Measurements from ENCODE around the gene DAG1. TPM values are rescaled to one million over a fixed set of nuclear protein-coding genes. Genes with fewer than 3 reads are reported as not detected.
A peak's percentile ranks its signal among the peaks of the same experiment; 100 is the strongest.

The DAG1 gene
- 100 to 1,000 TPM in 3 of 4 donors, 10 to 100 TPM in 1; 67.6 to 159 (median 139) TPM for total RNA-seq
- polyA plus RNA-seq: 10 to 100 TPM; 35.1 to 73.2 (median 42.1) TPM
- long read RNA-seq, donor 1, full-length matches to known transcripts: 1 of 15 reads
- long read RNA-seq, donor 1, partial matches to known transcripts: 0 of 15 reads
- long read RNA-seq, donor 1, other reads (novel, unspliced or antisense): 14 of 15 reads
- long read RNA-seq, donor 2, full-length matches to known transcripts: 15 of 103 reads
- long read RNA-seq, donor 2, partial matches to known transcripts: 0 of 103 reads
- long read RNA-seq, donor 2, other reads (novel, unspliced or antisense): 88 of 103 reads

GRCh38 chr3:49469936-49470713 is at the start of gene DAG1:
Gene DAG1 (plus strand): TSS chr3:49470267. CDS start chr3:49510535, 40,268 bp downstream.
- Histone ChIP-seq H3K27me3 (ENCODE audit: insufficient read depth in 3 of 3, low read length in 2 of 3) (no peaks in the 10 kb centered on the region), H3K4me3 (peak within 1 kb of the TSS; percentile 83), H3K4me1 (peaks cover 24% of the 10 kb centered on the region), H3K9me3 (no peaks in the 10 kb centered on the region), H3K36me3 (ENCODE audit: insufficient read depth in 1 of 2, low read depth in 1 of 2) (no peaks in the 10 kb centered on the region), H3K27ac (peak within 1 kb of the TSS; percentile 98)
- no peak for TF ChIP-seq CTCF (IDR thresholded peaks at IDR 0.05)
- ATAC-seq (peak; percentile 81 to 87 (median 83)), DNase-seq (peak; percentile 98 to 99)
- intact Hi-C loops (cut with DNase I): loop anchor here (2.0 to 5.0 kb wide), 2 partner anchors 31 to 47 kb away; no protein-coding TSS in a partner anchor
- WGBS, 3 donors: 0 to 1% (median 1%) methylated on average over 62 to 108 of the region's 108 CpGs

- Histone ChIP-seq H3K9me3 (no peaks in the 10 kb centered on the region), H3K4me1 (peaks cover 4% of the 10 kb centered on the region), H3K27me3 (ENCODE audit: insufficient read depth in 3 of 3, low read length in 2 of 3) (no peaks in the 10 kb centered on the region), H3K36me3 (ENCODE audit: insufficient read depth in 1 of 2, low read depth in 1 of 2) (peaks cover 0 to 69% of the 10 kb centered on the region in 2 donors), H3K4me3 (peak overlapping the region; percentile 18), H3K27ac (no peak overlapping the region)
- peak in 1 of 4 donors; percentile 2 for ATAC-seq
- DNase-seq: no peak
- 65 to 75% (median 66%) methylated on average over 14 of the region's 14 CpGs for WGBS, 3 donors
- no peak for TF ChIP-seq CTCF (IDR thresholded peaks at IDR 0.05)
- intact Hi-C loops (cut with DNase I): no loop called here
These were observed 48.1 kb upstream of the DAG1 start for GRCh38 chr3:49421890-49422378.

- peak within 1 kb of the TSS; percentile 18 for H3K4me3 ChIP-seq
- H3K27ac ChIP-seq: peak within 1 kb of the TSS; percentile 36
- no peaks in the 10 kb centered on the region for H3K27me3 ChIP-seq (ENCODE audit: insufficient read depth in 3 of 3, low read length in 2 of 3)
- peaks cover 0 to 62% of the 10 kb centered on the region in 2 donors for H3K36me3 ChIP-seq (ENCODE audit: insufficient read depth in 1 of 2, low read depth in 1 of 2)
- no peaks in the 10 kb centered on the region for H3K9me3 ChIP-seq
- WGBS, 3 donors: 54 to 70% (median 57%) methylated on average over 25 of the region's 25 CpGs
- peaks cover 4% of the 10 kb centered on the region for H3K4me1 ChIP-seq
- intact Hi-C loops (cut with DNase I): no loop called here
- ATAC-seq (peak in 2 of 4 donors; percentile 18 to 42), DNase-seq (peak in 1 of 2 donors; percentile 60)
- TF ChIP-seq CTCF (IDR thresholded peaks at IDR 0.05): no peak
These were observed 47.5 kb upstream of the DAG1 start, which contains the start of gene AMT for GRCh38 chr3:49422379-49423248. Gene AMT (minus strand): TSS chr3:49422473. CDS start chr3:49422450, 23 bp downstream.

- no peak overlapping the region for H3K27ac ChIP-seq
- 88 to 93% (median 88%) methylated on average over 6 of the region's 6 CpGs for whole genome bisulfite sequencing, 3 donors
- intact Hi-C loops (cut with DNase I): no loop called here
- H3K36me3 ChIP-seq (ENCODE audit: insufficient read depth in 1 of 2, low read depth in 1 of 2): peaks cover 0 to 46% of the 10 kb centered on the region in 2 donors
- ATAC-seq (no peak), DNase-seq (peak in 1 of 2 donors; percentile 35)
- H3K4me3 ChIP-seq: no peak overlapping the region
- H3K4me1 ChIP-seq: peaks cover 4% of the 10 kb centered on the region
- no peak for TF ChIP-seq CTCF (IDR thresholded peaks at IDR 0.05)
- H3K27me3 ChIP-seq (ENCODE audit: insufficient read depth in 3 of 3, low read length in 2 of 3): no peaks in the 10 kb centered on the region
- no peaks in the 10 kb centered on the region for H3K9me3 ChIP-seq
These were observed 45.3 kb upstream of the DAG1 start for GRCh38 chr3:49424816-49425215.

Measured in psoas muscle (tissue), 8 donors.